Hepatocyte (in vitro differentiated cells): ENCODE results near the gene RNF145.
"Not testable (repeated sequence)": the region's sequence is repeated elsewhere in the genome, so short reads cannot be mapped to it uniquely, and the experiment has no call there.

Source experiments
- CTCF ChIP-seq: fragments of 200-600 bp; sonication (generic); IDR thresholded peaks from 2 replicates; pipeline ENCODE4 v1.5.1; 2016; ENCODE audit warnings: antibody characterized with exemption, mild to moderate bottlenecking; ENCODE audit not compliant: poor library complexity
- EZH2 ChIP-seq: fragments of 200-600 bp; sonication (generic); IDR thresholded peaks from 2 replicates; pipeline ENCODE4 v1.6.1; 2016; ENCODE audit warnings: antibody characterized with exemption, mild to moderate bottlenecking, borderline replicate concordance
- EZH2phosphoT487 ChIP-seq: fragments of 200-600 bp; sonication (generic); IDR thresholded peaks from one replicate; pipeline ENCODE4 v1.6.1; 2018; ENCODE audit warnings: antibody characterized with exemption, mild to moderate bottlenecking, low read depth, moderate library complexity; ENCODE audit not compliant: unreplicated experiment, severe bottlenecking

GRCh38 chr5:159118958-159119659, 90.2 kb downstream of the RNF145 start:
- not testable (repeated sequence) for TF ChIP-seq CTCF, EZH2, EZH2phosphoT487
